Common myeloid progenitor, CD34-positive (primary cell): ENCODE data around the gene TMEM178B.

Source experiments
- CTCF ChIA-PET: fragments of 350-600 bp; sonication (Branson Sonifier 250); formaldehyde crosslinking; loops from one replicate; lab custom pipeline; 2021; ENCODE audit warnings: antibody characterized with exemption; lab: Charles Lee
- POLR2A ChIA-PET: fragments of 350-600 bp; sonication (Branson Sonifier 250); formaldehyde crosslinking; loops from one replicate; lab custom pipeline; 2021; ENCODE audit warnings: antibody characterized with exemption; lab: Charles Lee
- DNase-seq, 3 donors: peaks; one replicate each; pipeline versions ENCODE4 v3.0.0 to v3.0.0-alpha.2; 2013
- H3K27ac ChIP-seq, 2 experiments: 1 replicate in 1 of 2; 2 replicates in 1 of 2; pipeline ENCODE4 v1.7.0; 2013; ENCODE audit warnings: inconsistent platforms in 2 of 2, low read length in 2 of 2, mild to moderate bottlenecking in 2 of 2, low read depth in 1 of 2, moderate library complexity in 1 of 2; ENCODE audit not compliant: severe bottlenecking in 2 of 2, insufficient read depth in 1 of 2, poor library complexity in 1 of 2
- H3K27me3 ChIP-seq, 5 experiments: replicated peaks in 2 of 5; 1 replicate in 3 of 5; 2 replicates in 2 of 5; pipeline versions ENCODE4 v1.6.1 to v1.7.0; 2013; ENCODE audit warnings: low read length in 4 of 5, mild to moderate bottlenecking in 2 of 5, moderate library complexity in 2 of 5, inconsistent platforms in 1 of 5; ENCODE audit not compliant: insufficient read depth in 5 of 5, control insufficient read depth in 4 of 5
- H3K36me3 ChIP-seq, 4 experiments: 1 replicate in 2 of 4; 2 replicates in 2 of 4; pipeline versions ENCODE4 v1.6.1 to v1.7.0; 2013; ENCODE audit warnings: low read length in 3 of 4, control low read depth in 1 of 4, mild to moderate bottlenecking in 1 of 4; ENCODE audit not compliant: control insufficient read depth in 4 of 4, insufficient read depth in 4 of 4
- H3K4me1 ChIP-seq, 4 experiments: 1 replicate in 3 of 4; 2 replicates in 1 of 4; pipeline versions ENCODE4 v1.6.1 to v1.7.1; 2013; ENCODE audit warnings: low read length in 3 of 4, mild to moderate bottlenecking in 3 of 4, control low read depth in 1 of 4, inconsistent platforms in 1 of 4, moderate library complexity in 1 of 4; ENCODE audit not compliant: control insufficient read depth in 4 of 4, insufficient read depth in 4 of 4; ENCODE audit errors: control extremely low read depth in 1 of 4
- H3K4me3 ChIP-seq, 7 experiments: 1 replicate in 4 of 7; 2 replicates in 3 of 7; pipeline versions ENCODE4 v1.5.1 to v1.7.0; 2013; ENCODE audit warnings: mild to moderate bottlenecking in 7 of 7, low read length in 6 of 7, moderate library complexity in 6 of 7, inconsistent platforms in 2 of 7, low read depth in 2 of 7, control low read depth in 1 of 7; ENCODE audit not compliant: insufficient read depth in 4 of 7, control insufficient read depth in 1 of 7; ENCODE audit errors: extremely low read depth in 1 of 7
- H3K9me3 ChIP-seq, 5 experiments: 1 replicate in 4 of 5; 2 replicates in 1 of 5; pipeline versions ENCODE4 v1.6.1 to v1.7.1; 2013; ENCODE audit warnings: low read length in 4 of 5, mild to moderate bottlenecking in 2 of 5, inconsistent platforms in 1 of 5, low read depth in 1 of 5, moderate library complexity in 1 of 5; ENCODE audit not compliant: control insufficient read depth in 4 of 5, insufficient read depth in 2 of 5; ENCODE audit errors: control extremely low read depth in 1 of 5
- WGBS: methylation state at CpG from one replicate; pipeline ENCODE4 v1.1.5; 2013; ENCODE audit not compliant: insufficient coverage; 5-methylcytosine and 5-hydroxymethylcytosine counted together

Gene TMEM178B

DNA sequence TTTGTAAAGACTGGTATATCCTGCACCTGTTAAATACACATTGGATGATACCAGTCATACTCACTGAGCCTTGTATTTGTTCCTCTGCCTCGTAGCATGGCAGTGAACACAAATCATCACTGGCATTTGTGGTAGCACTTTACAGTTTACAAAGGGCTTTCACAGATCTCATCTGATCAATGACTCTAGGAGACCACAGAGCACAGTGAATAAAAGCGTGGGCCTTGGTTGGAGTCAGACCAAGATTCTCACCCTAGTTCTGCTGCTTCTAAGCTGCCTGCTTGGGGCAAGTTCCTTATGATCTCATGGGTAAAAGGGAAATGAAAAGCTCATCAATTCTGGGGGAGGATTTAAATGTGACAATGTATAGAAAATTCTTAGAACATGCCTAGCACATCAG lies 347.4 kb downstream of the TMEM178B start:
- POLR2A ChIA-PET: interaction anchor here (0.8 kb wide), 1 partner anchor 67 kb away, joined by 3 read pairs; no protein-coding TSS in a partner anchor
- WGBS: 92% methylated on average over 2 of the region's 2 CpGs
- H3K4me1 ChIP-seq: peaks cover 0 to 3% (median 0%) of the 10 kb centered on the region in 4 experiments
- CTCF ChIA-PET: no interaction called here
- no peaks in the 10 kb centered on the region for H3K36me3 ChIP-seq
- no peaks in the 10 kb centered on the region for H3K9me3 ChIP-seq
- DNase-seq: no peak
- H3K27ac ChIP-seq: no peak overlapping the region
- H3K27me3 ChIP-seq: no peaks in the 10 kb centered on the region
- H3K4me3 ChIP-seq: no peak overlapping the region

- ChIA-PET CTCF (no interaction called here), POLR2A (no interaction called here)
- Histone ChIP-seq H3K27me3 (peaks cover 0 to 9% (median 3%) of the 10 kb centered on the region in 5 experiments), H3K4me1 (peaks cover 0 to 3% (median 0%) of the 10 kb centered on the region in 4 experiments), H3K27ac (no peak overlapping the region), H3K36me3 (no peaks in the 10 kb centered on the region), H3K4me3 (no peak overlapping the region), H3K9me3 (peaks cover 0 to 7% (median 0%) of the 10 kb centered on the region in 5 experiments)
- no peak for DNase-seq
Observed at GRCh38 chr7:141427134-141427533, 353.3 kb downstream of the TMEM178B start.

DNA sequence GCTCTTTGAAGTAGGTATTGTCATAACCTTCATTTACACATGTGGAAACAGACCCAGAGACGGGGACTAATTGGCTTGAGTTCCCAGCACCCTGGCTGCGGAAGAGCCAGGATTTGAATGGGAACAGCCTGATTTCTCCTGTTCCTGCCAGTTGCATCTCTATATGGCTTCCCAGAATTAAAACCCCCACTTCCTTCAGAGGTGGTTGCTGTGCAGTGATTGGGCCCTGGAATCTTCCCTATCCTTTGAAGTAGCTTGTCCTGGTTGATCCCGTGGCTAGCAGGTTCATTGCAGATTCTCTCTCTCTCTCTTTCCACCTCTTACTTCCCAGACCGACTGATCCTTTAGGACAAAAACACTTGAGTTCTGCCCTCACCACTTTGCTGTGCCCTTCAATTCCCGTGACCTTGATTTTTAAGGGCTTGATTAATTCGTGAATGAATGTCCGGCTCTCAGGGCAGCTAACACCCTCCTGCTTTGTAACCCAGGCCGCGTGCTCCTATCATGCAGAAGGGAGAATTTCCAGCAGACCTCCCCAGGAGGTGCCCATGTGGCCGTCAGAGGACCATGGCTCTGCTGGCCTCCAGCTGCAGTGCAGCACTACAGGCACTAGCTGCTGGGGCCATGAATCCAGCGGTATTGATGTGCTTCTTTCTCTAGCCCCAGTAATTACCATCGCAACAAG lies 356.7 kb downstream of the TMEM178B start:
- Histone ChIP-seq H3K9me3 (peaks cover 0 to 7% (median 0%) of the 10 kb centered on the region in 5 experiments), H3K4me3 (no peak overlapping the region), H3K4me1 (peaks cover 0 to 2% (median 0%) of the 10 kb centered on the region in 4 experiments), H3K36me3 (no peaks in the 10 kb centered on the region), H3K27me3 (peaks cover 2 to 16% (median 4%) of the 10 kb centered on the region in 5 experiments), H3K27ac (no peak overlapping the region)
- 49% methylated on average over 12 of the region's 12 CpGs for WGBS
- CTCF ChIA-PET: no interaction called here
- DNase-seq: no peak
- POLR2A ChIA-PET: no interaction called here

DNA sequence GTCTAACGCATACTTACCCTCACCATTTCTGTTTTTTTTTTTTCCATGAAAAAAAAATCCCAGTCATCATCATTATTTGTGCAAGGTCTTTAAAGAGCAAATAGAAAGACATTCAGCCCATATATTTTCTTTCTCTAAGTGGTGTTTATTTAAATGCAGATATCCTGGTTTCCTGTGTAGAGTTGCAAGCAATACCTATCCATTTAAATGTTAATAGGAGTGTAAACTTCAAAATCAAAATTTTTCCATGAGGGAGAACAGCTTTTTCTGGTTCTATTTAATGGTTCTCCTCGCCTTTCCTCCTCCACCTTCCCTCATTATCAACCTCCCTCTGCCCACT lies 357.2 kb downstream of the TMEM178B start:
- H3K36me3 ChIP-seq: no peaks in the 10 kb centered on the region
- POLR2A ChIA-PET: no interaction called here
- no peak for DNase-seq
- no peak overlapping the region for H3K4me3 ChIP-seq
- 73% methylated on average over 2 of the region's 2 CpGs for WGBS
- peaks cover 2 to 16% (median 4%) of the 10 kb centered on the region in 5 experiments for H3K27me3 ChIP-seq
- CTCF ChIA-PET: no interaction called here
- H3K4me1 ChIP-seq: no peaks in the 10 kb centered on the region
- peaks cover 0 to 7% (median 0%) of the 10 kb centered on the region in 5 experiments for H3K9me3 ChIP-seq
- H3K27ac ChIP-seq: no peak overlapping the region

GRCh38 chr7:141431711-141432110 lies 357.8 kb downstream of the TMEM178B start:
- H3K4me3 ChIP-seq: no peak overlapping the region
- DNase-seq: no peak
- H3K27ac ChIP-seq: no peak overlapping the region
- POLR2A ChIA-PET: no interaction called here
- H3K4me1 ChIP-seq: no peaks in the 10 kb centered on the region
- H3K9me3 ChIP-seq: peaks cover 0 to 7% (median 0%) of the 10 kb centered on the region in 5 experiments
- no CpG with 5 or more reads among the region's 1 CpG for WGBS
- peaks cover 2 to 16% (median 6%) of the 10 kb centered on the region in 5 experiments for H3K27me3 ChIP-seq
- CTCF ChIA-PET: no interaction called here
- H3K36me3 ChIP-seq: no peaks in the 10 kb centered on the region

- POLR2A ChIA-PET: no interaction called here
- Histone ChIP-seq H3K4me1 (no peaks in the 10 kb centered on the region), H3K4me3 (no peak overlapping the region), H3K27ac (no peak overlapping the region), H3K36me3 (no peaks in the 10 kb centered on the region), H3K27me3 (peaks cover 2 to 22% (median 6%) of the 10 kb centered on the region in 5 experiments), H3K9me3 (no peaks in the 10 kb centered on the region)
- CTCF ChIA-PET: interaction anchor here (1.0 kb wide), 1 partner anchor 37 kb away, joined by 4 read pairs; no protein-coding TSS in a partner anchor
- WGBS: 76% methylated on average over 2 of the region's 2 CpGs
- no peak for DNase-seq
Observed at GRCh38 chr7:141433698-141434097, 359.8 kb downstream of the TMEM178B start.

DNA sequence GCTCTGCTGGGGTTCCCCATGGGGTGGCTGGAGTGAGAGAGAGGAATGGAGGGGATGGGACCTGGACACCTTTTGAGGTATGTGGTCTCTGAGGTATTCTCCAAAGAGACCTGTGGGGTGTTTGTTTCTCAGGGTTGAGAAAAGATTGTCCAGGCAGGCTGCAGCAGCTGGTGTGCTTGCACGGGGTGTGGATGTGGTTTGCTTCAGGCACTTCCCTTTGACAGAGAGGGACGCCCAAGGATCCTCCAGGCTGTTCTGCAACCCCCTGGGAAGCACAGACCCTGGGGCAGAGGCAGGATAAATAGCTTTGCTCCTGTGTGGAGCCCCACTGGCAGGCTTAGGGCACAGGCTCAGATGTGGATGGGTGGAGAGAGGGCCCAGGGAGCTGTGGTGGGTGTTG lies 362.3 kb downstream of the TMEM178B start:
- CTCF ChIA-PET: interaction anchor here (0.7 kb wide), 1 partner anchor 10 kb away, joined by 3 read pairs; no protein-coding TSS in a partner anchor
- Histone ChIP-seq H3K4me3 (no peak overlapping the region), H3K4me1 (no peaks in the 10 kb centered on the region), H3K27ac (no peak overlapping the region), H3K36me3 (no peaks in the 10 kb centered on the region), H3K27me3 (peaks cover 0 to 14% (median 3%) of the 10 kb centered on the region in 5 experiments), H3K9me3 (no peaks in the 10 kb centered on the region)
- DNase-seq: no peak
- POLR2A ChIA-PET: no interaction called here
- WGBS: 0% methylated on average over 2 of the region's 2 CpGs
